ENCODE results near the gene ABHD16A.

- TF ChIP-seq, protein P1, sequence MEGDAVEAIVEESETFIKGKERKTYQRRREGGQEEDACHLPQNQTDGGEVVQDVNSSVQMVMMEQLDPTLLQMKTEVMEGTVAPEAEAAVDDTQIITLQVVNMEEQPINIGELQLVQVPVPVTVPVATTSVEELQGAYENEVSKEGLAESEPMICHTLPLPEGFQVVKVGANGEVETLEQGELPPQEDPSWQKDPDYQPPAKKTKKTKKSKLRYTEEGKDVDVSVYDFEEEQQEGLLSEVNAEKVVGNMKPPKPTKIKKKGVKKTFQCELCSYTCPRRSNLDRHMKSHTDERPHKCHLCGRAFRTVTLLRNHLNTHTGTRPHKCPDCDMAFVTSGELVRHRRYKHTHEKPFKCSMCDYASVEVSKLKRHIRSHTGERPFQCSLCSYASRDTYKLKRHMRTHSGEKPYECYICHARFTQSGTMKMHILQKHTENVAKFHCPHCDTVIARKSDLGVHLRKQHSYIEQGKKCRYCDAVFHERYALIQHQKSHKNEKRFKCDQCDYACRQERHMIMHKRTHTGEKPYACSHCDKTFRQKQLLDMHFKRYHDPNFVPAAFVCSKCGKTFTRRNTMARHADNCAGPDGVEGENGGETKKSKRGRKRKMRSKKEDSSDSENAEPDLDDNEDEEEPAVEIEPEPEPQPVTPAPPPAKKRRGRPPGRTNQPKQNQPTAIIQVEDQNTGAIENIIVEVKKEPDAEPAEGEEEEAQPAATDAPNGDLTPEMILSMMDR (IDR thresholded peaks at IDR 0.05), result no peak
- no peak for TF ChIP-seq POLR2A (IDR thresholded peaks at IDR 0.05)
Observed at GRCh38 chr6:31654574-31655348, 48.4 kb downstream of the ABHD16A start.
